ENCODE data around the gene LANCL2.

Gene LANCL2, protein sequence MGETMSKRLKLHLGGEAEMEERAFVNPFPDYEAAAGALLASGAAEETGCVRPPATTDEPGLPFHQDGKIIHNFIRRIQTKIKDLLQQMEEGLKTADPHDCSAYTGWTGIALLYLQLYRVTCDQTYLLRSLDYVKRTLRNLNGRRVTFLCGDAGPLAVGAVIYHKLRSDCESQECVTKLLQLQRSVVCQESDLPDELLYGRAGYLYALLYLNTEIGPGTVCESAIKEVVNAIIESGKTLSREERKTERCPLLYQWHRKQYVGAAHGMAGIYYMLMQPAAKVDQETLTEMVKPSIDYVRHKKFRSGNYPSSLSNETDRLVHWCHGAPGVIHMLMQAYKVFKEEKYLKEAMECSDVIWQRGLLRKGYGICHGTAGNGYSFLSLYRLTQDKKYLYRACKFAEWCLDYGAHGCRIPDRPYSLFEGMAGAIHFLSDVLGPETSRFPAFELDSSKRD

DNA sequence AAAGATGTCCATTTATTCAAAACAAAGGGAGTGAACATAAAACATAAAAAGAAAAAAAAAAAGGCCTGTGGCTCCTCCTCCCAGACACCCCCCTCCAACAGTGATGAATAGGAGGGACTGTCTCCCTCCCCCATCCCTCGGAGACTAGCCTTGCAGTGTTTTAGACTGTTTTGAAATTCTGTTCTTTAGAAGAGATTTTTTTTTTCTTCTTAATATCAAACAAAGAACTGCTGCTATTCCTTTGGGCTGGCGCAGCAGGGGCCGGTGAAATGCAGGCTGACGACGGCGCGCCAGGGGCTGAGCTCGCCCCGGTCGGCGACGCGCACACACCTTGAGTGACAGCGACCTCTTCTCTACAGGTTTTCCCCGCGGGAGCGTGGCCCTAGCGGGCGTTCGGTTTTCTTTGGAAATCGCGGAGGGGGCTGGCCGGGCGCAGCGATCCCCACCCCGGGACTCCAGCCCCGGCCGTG lies at the start of gene LANCL2:
Gene LANCL2 (plus strand): TSS at position 133 of the 470 bp plus-strand sequence. CDS start 689 bp downstream, outside the sequence.
- intact Hi-C loops (cut with DNase I), result loop anchor here (5.0 to 10.0 kb wide), 3 partner anchors 47 to 600 kb away; no protein-coding TSS in a partner anchor
- peak in 34 of 42 donors; percentile 20 to 77 (median 60) for DNase-seq

DNA sequence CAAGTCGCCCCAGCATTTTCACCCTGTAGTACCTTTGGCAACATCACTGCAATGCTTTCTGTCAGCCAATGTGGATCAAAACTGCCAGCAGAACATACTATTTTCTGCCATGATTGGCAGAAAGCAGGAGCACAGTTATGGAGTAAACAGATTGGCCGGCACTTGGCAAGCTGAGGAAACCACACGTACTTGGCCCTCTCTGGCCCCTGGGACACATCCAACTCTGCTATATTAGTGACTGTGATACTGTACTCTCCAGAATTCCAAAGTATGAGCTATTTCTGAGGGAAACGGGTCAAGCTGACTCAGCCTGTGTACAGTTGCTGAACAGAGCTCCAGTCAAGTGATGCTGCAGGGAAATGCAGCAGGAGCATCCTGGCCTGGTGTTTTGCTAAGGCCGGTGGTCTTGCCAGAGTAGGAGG lies 39.8 kb upstream of the LANCL2 start:
- intact Hi-C loops (cut with DNase I), result no loop called here
- DNase-seq, result no peak

DNA sequence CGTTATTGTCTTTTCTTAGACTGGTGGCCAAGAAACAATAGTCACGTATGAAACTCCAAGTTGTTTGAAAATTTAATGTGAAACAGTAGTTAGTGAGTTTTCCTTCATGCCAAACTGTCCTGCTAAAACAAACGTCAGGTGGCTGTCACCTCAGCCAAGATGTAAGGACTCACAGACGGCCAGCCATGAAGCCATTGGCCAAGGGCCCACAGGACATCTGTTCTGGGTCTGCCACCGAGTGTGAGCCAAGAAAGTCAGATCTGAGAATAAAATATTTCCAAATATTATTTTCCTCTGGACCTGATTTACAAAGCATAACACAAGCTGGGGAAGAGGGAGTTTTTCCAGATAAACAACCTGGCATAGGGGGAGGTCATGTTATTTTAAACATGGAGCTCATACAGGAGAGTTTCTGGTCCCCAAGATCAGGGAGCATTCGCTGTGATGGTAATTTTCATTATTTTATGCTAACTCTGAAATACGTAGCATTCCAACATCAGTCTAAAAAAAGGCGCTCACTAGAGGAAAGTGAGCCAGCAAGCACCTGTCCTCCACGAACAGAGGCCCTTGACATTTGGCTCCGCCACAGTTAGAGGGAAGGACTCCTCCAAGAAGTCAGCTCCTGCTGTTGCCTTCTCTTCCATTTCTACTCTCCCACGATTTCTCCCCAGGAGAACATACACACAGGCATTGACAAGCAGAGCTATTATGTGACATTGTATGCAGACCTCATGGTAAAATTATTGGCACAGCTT lies 38.9 kb upstream of the LANCL2 start:
- DNase-seq, result no peak

DNA sequence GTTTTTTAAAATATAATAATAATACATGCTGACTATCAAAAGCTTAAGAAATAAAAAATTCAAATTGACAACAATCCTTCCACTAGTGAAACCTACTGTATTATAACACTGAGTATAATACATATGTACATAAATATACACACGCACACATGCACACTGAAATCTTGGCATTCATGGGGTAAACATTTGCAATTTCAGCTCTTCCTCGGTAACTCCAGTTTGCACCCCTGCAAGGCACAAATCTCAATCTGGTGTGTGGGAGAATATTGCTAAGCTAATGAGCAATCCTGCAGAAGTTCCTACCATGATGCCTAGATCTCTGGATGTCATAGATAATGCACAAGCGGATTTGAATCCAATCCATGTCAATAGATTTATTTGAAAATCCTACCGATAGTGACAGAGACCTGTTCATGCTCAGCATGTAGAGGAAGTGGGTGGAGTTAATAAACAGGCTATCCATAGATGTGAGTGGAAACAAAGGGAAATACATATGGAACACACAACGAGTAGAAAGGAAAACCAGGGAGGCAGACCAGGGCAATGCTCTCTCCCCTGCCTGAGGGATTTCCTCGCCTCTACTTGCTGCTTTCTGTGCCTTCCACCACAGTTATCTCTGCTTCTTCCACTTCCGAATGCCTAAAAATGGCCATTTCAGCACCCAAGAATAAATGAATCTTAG lies 38.1 kb upstream of the LANCL2 start:
- DNase-seq, result no peak
- intact Hi-C loops (cut with DNase I), result no loop called here

More for the DNA sequence above, 38.9 kb upstream of the LANCL2 start:
- intact Hi-C loops (cut with DNase I), result no loop called here

DNA sequence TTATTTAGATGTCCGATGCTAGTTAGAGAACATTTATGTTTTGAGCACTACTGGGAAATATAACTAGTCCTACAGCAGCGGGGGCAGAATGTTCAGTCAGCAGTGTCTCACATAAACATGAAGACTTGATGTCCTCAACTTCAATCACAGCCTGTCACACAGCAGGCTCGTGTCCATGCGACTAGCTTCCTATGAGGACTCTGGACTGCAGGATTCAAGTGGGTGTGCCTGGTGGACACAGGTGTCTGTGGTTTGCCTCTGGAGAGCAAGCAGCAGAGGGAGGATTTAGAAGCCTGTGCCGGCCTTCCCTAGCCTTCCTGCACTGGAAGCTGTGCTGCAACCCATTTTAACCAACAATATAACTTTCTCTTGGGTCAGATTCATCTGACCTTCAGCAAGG lies 30.0 kb upstream of the LANCL2 start:
- no peak for DNase-seq

DNA sequence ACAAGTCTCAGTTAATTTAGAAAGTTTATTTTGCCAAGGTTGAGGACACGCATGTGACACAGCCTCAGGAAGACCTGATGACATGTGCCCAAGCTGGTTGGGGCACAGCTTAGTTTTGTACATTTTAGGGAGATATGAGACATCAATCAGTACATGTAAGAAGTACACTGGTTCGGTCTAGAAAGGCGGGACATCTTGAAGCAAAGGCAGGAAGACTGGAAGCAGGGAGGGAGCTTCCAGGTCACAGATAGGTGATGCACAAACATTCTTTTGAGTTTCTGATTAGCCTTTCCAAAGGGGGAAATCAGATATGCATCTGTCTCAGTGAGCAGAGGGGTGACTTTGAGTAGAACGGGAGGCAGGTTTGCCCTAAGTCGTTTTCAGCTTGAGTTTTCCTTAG lies 29.4 kb upstream of the LANCL2 start:
- intact Hi-C loops (cut with DNase I), result no loop called here
- no peak for DNase-seq

More for the DNA sequence above, 30.0 kb upstream of the LANCL2 start:
- intact Hi-C loops (cut with DNase I), result no loop called here

DNA sequence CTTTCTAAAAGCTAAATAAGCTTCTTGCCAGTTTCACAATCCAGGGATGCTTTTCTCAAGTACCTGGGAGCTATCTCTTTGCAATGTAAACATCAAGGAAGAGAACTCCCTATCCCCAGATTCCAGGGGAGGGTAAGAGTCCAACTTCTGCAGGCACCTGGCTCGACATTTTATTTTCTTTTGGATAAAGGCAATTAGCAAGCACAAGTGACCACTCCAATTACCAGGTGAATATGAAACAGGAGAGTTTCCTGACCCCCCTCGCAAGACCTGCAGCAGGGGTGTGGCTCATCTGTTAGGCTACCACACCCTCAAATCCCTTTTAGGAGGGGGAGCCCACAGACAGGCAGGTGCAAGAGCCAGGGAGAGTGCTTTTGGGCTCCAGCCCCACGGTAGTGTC lies 28.6 kb upstream of the LANCL2 start:
- DNase-seq, result no peak
- intact Hi-C loops (cut with DNase I), result no loop called here

DNA sequence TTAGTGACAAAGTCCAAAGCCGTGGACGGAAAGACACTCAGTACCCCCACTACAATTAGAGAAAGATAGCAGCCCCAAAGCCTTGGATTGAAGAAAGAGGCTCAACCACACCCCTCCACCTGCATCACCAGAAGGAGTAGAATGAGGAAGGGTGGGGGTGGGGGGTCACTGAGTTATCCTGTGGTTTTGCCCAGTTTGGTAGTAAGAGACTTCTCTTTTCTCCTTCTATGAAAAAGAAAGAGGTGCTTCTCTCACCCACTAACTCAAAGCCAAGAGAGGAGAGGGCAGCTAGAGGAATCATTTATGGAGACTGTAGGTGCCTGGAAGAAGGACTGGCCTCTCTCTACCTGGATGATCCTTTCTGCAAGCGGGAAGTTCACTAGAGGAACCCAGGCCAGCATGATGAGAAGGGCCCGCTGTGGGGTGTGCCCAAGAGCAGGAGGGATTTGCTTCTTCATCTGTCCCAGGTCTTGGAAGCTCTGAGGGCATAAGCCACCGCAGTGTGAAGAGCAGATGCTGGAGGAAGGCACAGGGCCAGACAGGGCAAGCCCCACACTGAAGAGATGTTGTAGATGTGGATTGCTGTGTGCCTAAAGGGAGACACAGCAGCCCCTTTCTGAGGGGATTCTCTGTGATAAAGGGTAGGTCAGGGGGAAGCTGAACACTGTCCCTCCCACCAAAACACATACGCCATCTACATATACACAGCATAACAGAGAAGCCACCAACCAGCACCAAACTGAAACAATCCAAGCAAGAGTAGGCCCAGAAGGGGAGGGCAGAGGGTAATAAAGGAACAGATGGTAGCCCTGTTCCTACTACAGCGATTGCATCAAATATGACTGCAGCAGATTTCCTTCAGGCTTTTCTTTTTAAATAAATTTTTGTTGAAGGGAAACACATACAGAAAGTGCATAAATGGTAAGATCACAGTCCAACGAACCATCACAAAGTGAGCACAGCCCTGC lies 25.8 kb upstream of the LANCL2 start:
- DNase-seq, result no peak
- intact Hi-C loops (cut with DNase I), result no loop called here

DNA sequence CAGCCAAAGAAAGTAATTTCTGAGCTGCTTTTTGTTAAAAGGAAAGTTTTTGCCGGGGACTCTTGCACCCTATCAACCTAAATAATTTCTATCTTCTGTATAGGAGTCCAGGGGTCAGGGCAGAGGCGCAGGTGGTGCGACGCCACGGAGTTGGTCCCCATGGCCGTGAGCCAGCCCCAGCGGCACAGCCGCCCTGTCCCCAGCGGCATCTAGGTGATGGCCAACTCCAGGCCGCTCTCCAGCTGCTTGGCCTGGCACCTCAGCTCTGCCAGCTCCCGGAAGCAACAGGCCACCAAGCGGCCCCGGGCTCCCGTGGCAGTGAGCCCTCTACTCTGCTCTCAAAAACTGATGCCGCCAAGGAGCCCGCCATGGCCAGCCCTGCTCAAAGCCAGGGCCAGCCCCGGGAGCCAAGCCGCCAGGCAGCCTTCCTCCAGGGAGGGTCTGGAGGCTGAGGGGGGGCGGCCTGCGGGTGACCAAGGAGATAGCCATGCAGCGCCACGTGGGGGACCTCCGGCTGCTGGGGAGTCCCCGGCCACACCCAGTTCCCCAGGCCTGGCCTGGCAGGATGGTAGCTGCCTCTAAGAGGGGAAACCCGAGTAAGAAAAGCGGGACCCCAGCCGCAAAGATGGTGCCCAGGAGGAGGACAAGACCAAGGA lies 22.8 kb upstream of the LANCL2 start:
- intact Hi-C loops (cut with DNase I), result no loop called here
- no peak for DNase-seq

DNA sequence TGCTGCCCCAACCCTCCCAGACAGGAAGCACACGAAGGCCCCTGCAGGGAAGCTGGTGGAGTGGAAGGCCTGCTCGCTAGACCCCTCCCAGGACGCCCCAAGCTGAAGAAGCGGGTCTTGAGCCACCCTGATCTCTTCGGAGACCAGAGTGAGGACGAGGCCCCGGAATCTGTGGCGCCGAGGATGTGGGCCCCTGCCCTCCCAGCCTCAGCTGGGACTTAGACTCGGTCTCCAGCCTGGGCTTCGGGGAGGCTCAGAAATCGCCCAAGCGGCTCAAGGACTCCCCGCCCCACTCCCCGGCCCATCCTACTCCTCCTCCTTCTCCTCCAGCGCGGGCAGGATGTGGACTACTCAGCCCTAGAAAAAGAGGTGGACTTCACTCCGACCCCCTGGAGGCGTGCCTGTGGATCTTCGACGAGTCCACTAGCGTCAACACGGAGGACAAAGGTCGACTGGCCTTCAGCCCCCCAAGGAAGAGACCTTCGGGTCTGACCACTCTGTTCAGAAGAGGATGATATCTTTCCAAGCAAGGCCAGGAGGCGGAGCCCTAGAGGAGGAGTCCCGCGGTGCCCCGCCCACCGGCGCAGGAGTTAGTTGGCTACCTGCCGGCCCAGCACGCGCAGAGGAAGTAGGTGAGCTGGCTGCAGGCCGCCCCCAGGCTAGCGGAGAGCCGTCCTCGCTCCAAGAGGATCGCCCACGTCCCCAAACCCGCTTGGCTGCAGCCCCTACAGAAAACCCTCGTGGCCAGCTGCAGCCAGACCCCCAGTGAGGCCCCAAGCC lies 21.9 kb upstream of the LANCL2 start:
- intact Hi-C loops (cut with DNase I), result no loop called here
- DNase-seq, result no peak

DNA sequence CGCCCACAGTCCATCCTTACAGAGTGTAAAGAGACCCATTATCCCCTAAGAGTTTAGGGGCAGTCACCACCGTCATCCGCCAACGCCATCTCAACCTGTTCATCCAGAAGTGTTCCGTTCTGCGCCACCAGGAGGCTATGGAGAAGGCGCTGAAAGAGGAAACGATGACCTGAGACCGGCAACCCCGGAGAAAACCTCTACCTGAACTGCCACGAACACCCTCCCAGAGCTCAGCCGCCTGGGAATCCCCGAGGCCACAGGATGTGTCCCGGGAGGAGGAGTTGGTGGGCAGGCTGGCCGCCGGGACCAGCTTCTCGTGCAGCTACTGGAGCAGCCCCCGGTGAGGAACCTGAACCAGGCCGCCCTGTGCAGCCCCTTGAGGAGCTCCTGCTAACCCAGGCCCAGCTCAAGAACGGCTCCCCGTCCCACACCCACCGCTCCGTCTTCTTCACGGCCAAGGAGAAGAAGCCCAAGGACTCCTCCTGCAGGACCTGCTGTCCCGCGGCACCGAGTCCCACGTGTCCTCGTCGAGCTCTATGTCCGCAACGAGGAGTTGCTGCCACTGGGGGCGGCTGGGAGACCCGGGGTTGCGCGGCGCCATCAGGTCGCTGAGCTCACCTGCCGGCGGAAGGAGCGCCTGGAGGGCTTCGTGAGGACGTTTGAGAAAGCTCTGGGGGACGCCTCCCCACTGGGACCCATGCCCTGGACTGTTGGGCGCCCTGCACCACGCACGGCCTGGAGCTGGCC lies 21.1 kb upstream of the LANCL2 start:
- DNase-seq, result no peak
- intact Hi-C loops (cut with DNase I), result no loop called here

DNA sequence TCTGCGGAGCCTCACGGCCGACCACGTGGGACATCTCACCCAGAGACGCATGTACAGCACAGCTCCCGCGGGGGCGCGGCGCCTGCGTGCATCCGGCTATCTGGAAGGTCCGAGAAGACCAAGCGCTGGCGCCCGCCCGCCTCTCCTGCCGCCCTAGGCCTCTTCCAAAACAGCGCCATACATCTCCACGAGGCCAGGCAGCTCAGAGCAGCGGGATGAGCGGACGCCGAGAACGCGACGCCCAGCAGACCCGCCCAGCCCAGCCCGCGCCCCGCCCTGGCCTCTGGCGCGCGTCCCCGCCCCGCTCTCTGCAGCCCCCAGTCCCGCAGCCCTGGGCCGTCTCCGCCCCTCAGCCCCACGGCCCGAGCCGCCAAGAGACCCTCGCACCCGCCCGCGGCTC lies 20.3 kb upstream of the LANCL2 start:
- DNase-seq, result no peak
- intact Hi-C loops (cut with DNase I), result no loop called here

DNA sequence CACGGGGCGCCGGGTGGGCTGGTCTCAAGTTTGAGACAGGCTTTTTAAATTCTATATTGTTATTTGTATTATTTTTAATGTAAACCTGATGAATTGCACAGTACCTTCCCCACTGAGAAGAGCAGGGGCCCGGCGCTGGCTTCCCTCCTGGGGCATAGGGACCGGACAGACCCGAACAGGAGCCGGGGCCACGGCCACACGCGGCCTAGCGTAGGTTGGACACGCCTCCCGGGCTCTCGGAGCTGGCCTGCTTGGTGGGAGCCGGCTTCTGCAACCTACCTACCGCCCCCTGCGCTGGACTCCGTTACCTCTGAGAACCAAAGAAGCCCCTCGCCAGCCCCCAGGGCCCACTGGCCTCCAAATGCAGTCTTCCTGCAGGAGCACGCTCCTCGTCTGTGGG lies 19.8 kb upstream of the LANCL2 start:
- intact Hi-C loops (cut with DNase I), result no loop called here
- no peak for DNase-seq

DNA sequence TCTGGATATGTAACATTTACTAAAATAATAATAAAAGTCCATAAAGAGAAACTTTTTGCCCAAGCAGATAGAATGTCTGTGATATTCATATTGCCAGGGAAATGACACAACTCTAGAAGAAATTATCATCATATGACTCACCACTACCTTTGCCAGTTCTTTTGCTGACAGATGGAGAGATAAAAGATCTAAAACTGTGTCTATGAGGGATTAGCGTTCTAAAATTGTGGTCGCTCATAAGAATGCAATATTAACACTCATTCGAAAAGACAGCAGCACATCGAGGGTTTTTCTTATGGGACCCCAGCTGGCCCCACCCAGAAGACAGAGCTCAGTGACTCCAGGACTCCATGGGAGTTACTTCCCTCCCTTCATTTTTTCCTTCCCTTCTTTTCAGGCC lies 16.6 kb upstream of the LANCL2 start:
- DNase-seq, result peak in 1 of 42 donors; percentile 33
- intact Hi-C loops (cut with DNase I), result no loop called here

DNA sequence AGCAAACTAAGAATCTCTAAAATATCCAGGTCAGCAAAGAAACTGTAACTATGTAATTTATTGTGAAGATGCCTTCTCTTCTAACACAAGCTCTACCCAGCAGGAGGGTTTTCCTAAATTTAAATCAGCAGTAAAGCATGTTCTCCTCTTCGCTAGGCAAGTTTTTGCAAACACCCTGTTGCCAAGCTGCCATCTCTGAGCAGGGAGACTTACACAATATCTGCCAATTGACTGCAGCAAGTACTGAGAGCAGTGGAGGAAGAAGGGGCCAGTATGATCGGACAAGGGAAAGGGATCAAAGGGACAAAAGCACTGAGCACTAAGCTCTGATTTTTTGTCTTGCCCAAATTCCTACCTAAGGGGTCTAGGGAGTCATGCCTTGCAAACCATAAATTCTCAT lies 16.0 kb upstream of the LANCL2 start:
- DNase-seq, result peak in 1 of 42 donors; percentile 37

DNA sequence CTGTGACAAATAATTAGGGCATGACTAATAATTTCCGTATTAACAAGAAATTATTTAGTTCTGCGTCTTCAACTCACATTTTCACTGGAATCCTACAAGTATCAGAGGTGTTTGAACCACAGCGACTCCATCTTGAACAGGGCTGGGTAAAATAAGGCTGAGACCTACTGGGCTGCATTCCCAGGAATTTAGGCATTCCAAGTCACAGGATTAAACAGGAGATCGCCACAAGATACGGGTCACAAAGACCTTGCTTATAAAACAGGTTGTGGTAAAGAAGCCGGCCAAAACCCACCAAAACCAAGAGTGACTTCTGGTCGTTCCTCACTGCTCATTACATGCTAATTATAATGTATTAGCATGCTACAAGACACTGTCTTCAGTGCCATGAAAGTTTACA lies 14.9 kb upstream of the LANCL2 start:
- DNase-seq, result peak in 1 of 42 donors; percentile 2

More for the DNA sequence above, 16.0 kb upstream of the LANCL2 start:
- intact Hi-C loops (cut with DNase I), result no loop called here

More for the DNA sequence above, 14.9 kb upstream of the LANCL2 start:
- intact Hi-C loops (cut with DNase I), result no loop called here
